H1 (cell line): ENCODE measurements around the gene DDX41. TPM values are rescaled to one million over a fixed set of nuclear protein-coding genes. Genes with fewer than 3 reads are reported as not detected.

ENCODE experiments used
- CTCF ChIA-PET: fragments of 300-600 bp; sonication (Branson Sonifier 250); formaldehyde crosslinking; loops from one replicate; lab custom pipeline; 2021; ENCODE audit not compliant: partially characterized antibody; lab: Charles Lee
- POLR2A ChIA-PET: fragments of 300-600 bp; sonication (Branson Sonifier 250); formaldehyde crosslinking; loops from one replicate; lab custom pipeline; 2021; ENCODE audit warnings: inconsistent platforms; ENCODE audit not compliant: partially characterized antibody; lab: Charles Lee
- DNase-seq, 2 experiments: peaks; one replicate each; pipeline versions ENCODE4 v3.0.0 to v3.0.0-alpha.2; 2010 to 2022; ENCODE audit warnings: low spot score in 2 of 2, low read depth in 1 of 2, mixed read lengths in 1 of 2
- FAIRE-seq: peaks from 2 replicates; lab custom pipeline; 2011; peaks lifted over from hg19 to GRCh38; lab: Jason Lieb, UNC
- H2AFZ ChIP-seq: 2 replicates; pipeline ENCODE4 v1.8.1; 2012; ENCODE audit warnings: low read length, inconsistent platforms
- H2AK5ac ChIP-seq: 2 replicates; pipeline ENCODE4 v1.6.1; 2013; ENCODE audit warnings: low read depth, low read length
- H2BK120ac ChIP-seq: replicated peaks from 2 replicates; pipeline ENCODE3; 2013; ENCODE audit warnings: low read depth, low read length, inconsistent platforms
- H2BK12ac ChIP-seq: 2 replicates; pipeline ENCODE4 v1.6.1; 2013; ENCODE audit warnings: low read depth, low read length
- H2BK15ac ChIP-seq: 2 replicates; pipeline ENCODE4 v1.6.1; 2013; ENCODE audit warnings: low read length
- H2BK20ac ChIP-seq: 2 replicates; pipeline ENCODE4 v1.6.1; 2013; ENCODE audit warnings: low read length
- H2BK5ac ChIP-seq: 2 replicates; pipeline ENCODE4 v1.6.1; 2013; ENCODE audit warnings: low read depth, low read length
- H3K14ac ChIP-seq: 2 replicates; pipeline ENCODE4 v1.6.1; 2013; ENCODE audit warnings: inconsistent platforms; ENCODE audit not compliant: insufficient read length
- H3K18ac ChIP-seq: 2 replicates; pipeline ENCODE4 v1.6.1; 2013; ENCODE audit warnings: low read length; ENCODE audit errors: extremely low read depth
- H3K23ac ChIP-seq: 2 replicates; pipeline ENCODE4 v1.6.1; 2013; ENCODE audit warnings: inconsistent platforms; ENCODE audit not compliant: insufficient read length
- H3K23me2 ChIP-seq: 2 replicates; pipeline ENCODE4 v1.6.1; 2013; ENCODE audit warnings: low read depth, low read length
- H3K27ac ChIP-seq: 2 replicates; pipeline ENCODE4 v1.6.1; 2011; ENCODE audit warnings: low read depth, low read length, inconsistent platforms
- H3K27me3 ChIP-seq, 4 experiments: replicated peaks in 1 of 4; 1 replicate in 1 of 4; 2 replicates in 3 of 4; pipeline versions ENCODE4 v1.6.1 to v1.8.1; 2011 to 2013; ENCODE audit warnings: low read length in 3 of 4, mild to moderate bottlenecking in 3 of 4, inconsistent platforms in 2 of 4, mixed read lengths in 2 of 4, moderate library complexity in 1 of 4; ENCODE audit not compliant: control insufficient read depth in 3 of 4, insufficient read depth in 3 of 4; ENCODE audit errors: extremely low read depth in 1 of 4
- H3K36me3 ChIP-seq, 4 experiments: 2 replicates each; pipeline versions ENCODE4 v1.6.1 to v1.8.1; 2011 to 2013; ENCODE audit warnings: mild to moderate bottlenecking in 4 of 4, low read length in 3 of 4, moderate library complexity in 2 of 4, control low read depth in 1 of 4, inconsistent platforms in 1 of 4; ENCODE audit not compliant: insufficient read depth in 4 of 4, control insufficient read depth in 2 of 4
- H3K4ac ChIP-seq: replicated peaks from 2 replicates; pipeline ENCODE3; 2013; ENCODE audit warnings: low read length, low read depth, mixed read lengths, inconsistent platforms; ENCODE audit not compliant: insufficient read length
- H3K4me1 ChIP-seq, 4 experiments: replicated peaks in 1 of 4; 1 replicate in 1 of 4; 2 replicates in 3 of 4; pipeline versions ENCODE4 v1.6.1 to v1.8.1; 2011 to 2013; ENCODE audit warnings: low read length in 3 of 4, inconsistent platforms in 2 of 4, mixed read lengths in 1 of 4; ENCODE audit not compliant: insufficient read depth in 4 of 4, control insufficient read depth in 3 of 4
- H3K4me2 ChIP-seq, 2 experiments: 2 replicates each; pipeline versions ENCODE4 v1.6.1 to v1.8.1; 2011 to 2013; ENCODE audit warnings: low read depth in 2 of 2, low read length in 2 of 2, control low read depth in 1 of 2, inconsistent platforms in 1 of 2, mild to moderate bottlenecking in 1 of 2; ENCODE audit not compliant: insufficient read depth in 1 of 2
- H3K4me3 ChIP-seq, 4 experiments: fragments of 200-600, 300-600 bp in 1 of 4; sonication (generic), shearing (Covaris generic), sonication (Bioruptor Twin) in 1 of 4; 2 replicates each; pipeline versions ENCODE4 v1.5.1 to v1.8.1; 2011 to 2016; ENCODE audit warnings: low read length in 4 of 4, low read depth in 3 of 4, control low read depth in 2 of 4, inconsistent platforms in 2 of 4, mild to moderate bottlenecking in 2 of 4, mixed read lengths in 1 of 4, moderate library complexity in 1 of 4; ENCODE audit not compliant: insufficient read depth in 2 of 4; ENCODE audit errors: extremely low read depth in 1 of 4
- H3K56ac ChIP-seq: replicated peaks from 2 replicates; pipeline ENCODE3; 2013; ENCODE audit warnings: low read depth, mild to moderate bottlenecking, mixed read lengths, low read length, inconsistent platforms; ENCODE audit not compliant: insufficient read length
- H3K79me1 ChIP-seq: 2 replicates; pipeline ENCODE4 v1.6.1; 2013; ENCODE audit warnings: low read depth, low read length, control low read depth
- H3K79me2 ChIP-seq, 2 experiments: 2 replicates each; pipeline versions ENCODE4 v1.6.1 to v1.8.1; 2012 to 2013; ENCODE audit warnings: low read length in 2 of 2, mild to moderate bottlenecking in 2 of 2, inconsistent platforms in 1 of 2; ENCODE audit not compliant: insufficient read depth in 2 of 2, control insufficient read depth in 1 of 2
- H3K9ac ChIP-seq, 4 experiments: replicated peaks in 1 of 4; 1 replicate in 1 of 4; 2 replicates in 3 of 4; pipeline versions ENCODE4 v1.6.1 to v1.8.1; 2011 to 2013; ENCODE audit warnings: low read depth in 3 of 4, low read length in 3 of 4, control low read depth in 2 of 4, mild to moderate bottlenecking in 2 of 4, moderate library complexity in 2 of 4, inconsistent platforms in 1 of 4; ENCODE audit errors: extremely low read depth in 1 of 4
- H3K9me3 ChIP-seq, 2 experiments: 2 replicates each; pipeline versions ENCODE4 v1.6.1 to v1.8.1; 2012 to 2013; ENCODE audit warnings: mild to moderate bottlenecking in 2 of 2, moderate library complexity in 2 of 2, control low read depth in 1 of 2, inconsistent platforms in 1 of 2, low read depth in 1 of 2, low read length in 1 of 2, mixed read lengths in 1 of 2; ENCODE audit not compliant: insufficient read depth in 2 of 2
- H4K20me1 ChIP-seq, 2 experiments: replicated peaks in 1 of 2; 2 replicates each; pipeline versions ENCODE3 to v1.8.1; 2011 to 2013; ENCODE audit warnings: inconsistent platforms in 2 of 2, low read length in 2 of 2, mild to moderate bottlenecking in 1 of 2; ENCODE audit not compliant: insufficient read depth in 2 of 2, control insufficient read depth in 1 of 2
- H4K5ac ChIP-seq: 2 replicates; pipeline ENCODE4 v1.6.1; 2013; ENCODE audit warnings: low read length, low read depth, mixed read lengths, inconsistent platforms; ENCODE audit not compliant: insufficient read length
- H4K8ac ChIP-seq: 2 replicates; pipeline ENCODE4 v1.8.0; 2013; ENCODE audit warnings: mild to moderate bottlenecking, moderate library complexity, low read length, inconsistent platforms; ENCODE audit not compliant: insufficient read depth; ENCODE audit errors: extremely low read depth
- H4K91ac ChIP-seq: replicated peaks from 2 replicates; pipeline ENCODE3; 2013; ENCODE audit warnings: low read length, mixed read lengths, inconsistent platforms; ENCODE audit not compliant: insufficient read length
- CBX8 ChIP-seq: fragments of 300-800, 300-1000 bp; sonication (generic); IDR thresholded peaks from 2 replicates; pipeline ENCODE4 v1.7.1; 2016; ENCODE audit warnings: low read depth, low read length, borderline replicate concordance
- EGR1 ChIP-seq: IDR thresholded peaks from 2 replicates; pipeline ENCODE4 v1.6.1; 2011; ENCODE audit warnings: low read depth, low read length, borderline replicate concordance
- EZH2 ChIP-seq: fragments of 200-600 bp; sonication (generic); IDR thresholded peaks from 2 replicates; pipeline ENCODE4 v1.7.1; 2012; ENCODE audit warnings: low read depth, mild to moderate bottlenecking, moderate library complexity, low read length, inconsistent platforms; ENCODE audit not compliant: severe bottlenecking
- GABPA ChIP-seq: IDR thresholded peaks from 2 replicates; pipeline ENCODE4 v1.6.1; 2011; ENCODE audit warnings: mild to moderate bottlenecking, low read length, moderate library complexity, borderline replicate concordance; ENCODE audit not compliant: insufficient read depth
- KDM5A ChIP-seq: fragments of 200-600 bp; IDR thresholded peaks from 2 replicates; pipeline ENCODE4 v1.7.1; 2012; ENCODE audit warnings: mild to moderate bottlenecking, low read length, inconsistent platforms, mixed read lengths
- NRF1 ChIP-seq: IDR thresholded peaks from 2 replicates; pipeline ENCODE4 v1.6.1; 2011; ENCODE audit warnings: mild to moderate bottlenecking, low read depth, low read length, improper control_type of control experiment
- RBBP5 ChIP-seq: IDR thresholded peaks from 2 replicates; pipeline ENCODE4 v1.7.1; 2012; ENCODE audit warnings: low read depth, mild to moderate bottlenecking, inconsistent platforms, low read length, moderate library complexity, borderline replicate concordance
- RFX5 ChIP-seq: IDR thresholded peaks from 2 replicates; pipeline ENCODE4 v1.6.1; 2011; ENCODE audit warnings: low read depth, low read length, improper control_type of control experiment, borderline replicate concordance
- SAP30 ChIP-seq: fragments of 300-600 bp; sonication (generic); IDR thresholded peaks from 2 replicates; pipeline ENCODE4 v1.7.1; 2012; ENCODE audit warnings: low read length, moderate library complexity, mild to moderate bottlenecking, inconsistent platforms; ENCODE audit not compliant: insufficient read depth, insufficient replicate concordance
- TAF1 ChIP-seq: IDR thresholded peaks from 2 replicates; pipeline ENCODE4 v1.6.1; 2011; ENCODE audit warnings: mild to moderate bottlenecking, low read depth, low read length
- TEAD4 ChIP-seq: IDR thresholded peaks from 2 replicates; pipeline ENCODE4 v1.6.1; 2012; ENCODE audit warnings: low read depth, low read length, inconsistent platforms, mixed read lengths
- WGBS, 2 experiments: shearing (Covaris generic) in 1 of 2; methylation state at CpG; one replicate each; pipeline versions ENCODE4 v1.1.6 to v1.1.7; 2013 to 2015; ENCODE audit warnings: low lambda C conversion rate in 2 of 2, mixed read lengths in 2 of 2, inconsistent platforms in 1 of 2, low coverage in 1 of 2, missing lambda C conversion rate in 1 of 2; ENCODE audit not compliant: insufficient replicate concordance in 2 of 2, insufficient coverage in 1 of 2, insufficient read length in 1 of 2; ENCODE audit errors: extremely low coverage in 1 of 2, missing lambda C conversion rate in 1 of 2; 5-methylcytosine and 5-hydroxymethylcytosine counted together
- polyA plus RNA-seq, 7 experiments: library from polyadenylated mRNA; depleted of rRNA in 3 of 7; stranded (reverse) in 5 of 7; unstranded in 2 of 7; fragments of >200 nt in 5 of 7; fragments of 200-250 nt in 2 of 7; gene quantifications; 1 replicate in 5 of 7; 2 replicates in 1 of 7; 4 replicates in 1 of 7; pipeline versions ENCODE4 v1.2.1 to v1.2.3, GENCODE V29; 2011 to 2013; ENCODE audit warnings: missing spikeins in 2 of 7, mixed read lengths in 2 of 7
- total RNA-seq: library from RNA; stranded (reverse); fragmentation: NEBNext Ultra II Directional; extraction: Animal tissue kit (Norgen Biotek cat#: 25700); gene quantifications from 2 replicates; pipeline ENCODE4 v1.2.1, GENCODE V29; 2021
- TF ChIP-seq, protein P1 (sequence below): IDR thresholded peaks from 2 replicates; pipeline ENCODE4 v1.6.1; 2011; ENCODE audit warnings: low read depth, mild to moderate bottlenecking, low read length; ENCODE audit not compliant: insufficient read depth
- TF ChIP-seq, protein P2 (sequence below): IDR thresholded peaks from 2 replicates; pipeline ENCODE4 v1.6.1; 2012; ENCODE audit warnings: inconsistent platforms

Gene DDX41
- total and polyA plus RNA-seq, 2 of the 8 experiments (the other 6 are each of a cell fraction or from before 2014, with no cell fraction given) = 102 to 135 TPM

- Histone ChIP-seq H3K56ac (no peak overlapping the region), H3K4me2 (no peak overlapping the region), H3K18ac (no peak overlapping the region), H3K27ac (no peak overlapping the region), H3K4me1 (0 out of 7 replicates have a peak, but pooled peaks cover 0 to 3% (median 0%) of the 10 kb centered on the region in 4 experiments), H3K36me3 (peaks cover 10 to 59% (median 29%) of the 10 kb centered on the region in 4 experiments; a peak in 7 of 8 replicates), H4K20me1 (peaks cover 3 to 26% of the 10 kb centered on the region in 2 experiments), H4K91ac (no peak overlapping the region), H3K4ac (no peak overlapping the region), H2BK5ac (no peak overlapping the region), H2BK12ac (no peak overlapping the region), H3K4me3 (no peak overlapping the region), H3K14ac (no peak overlapping the region), H3K23ac (no peak overlapping the region), H2AK5ac (no peak overlapping the region), H3K79me1 (peaks cover 21% of the 10 kb centered on the region), H3K79me2 (peaks cover 0 to 14% of the 10 kb centered on the region in 2 experiments; a peak in 2 of 4 replicates), H2BK20ac (no peak overlapping the region), H2AFZ (no peak overlapping the region), H3K9ac (no peak overlapping the region), H4K8ac (no peak overlapping the region), H3K23me2 (no peaks in the 10 kb centered on the region), H3K9me3 (no peaks in the 10 kb centered on the region), H3K27me3 (no peaks in the 10 kb centered on the region), H2BK15ac (no peak overlapping the region), H2BK120ac (no peak overlapping the region), H4K5ac (no peak overlapping the region)
- WGBS, 2 experiments = 94% methylated on average over 6 of the region's 10 CpGs; no CpG with 5 or more reads in 1 of the 2 experiments
- CTCF ChIA-PET = interaction anchor here (1.0 to 3.1 kb wide), 4 partner anchors 10 to 15 kb away, joined by 3 to 14 read pairs (median 4); no protein-coding TSS in a partner anchor
- POLR2A ChIA-PET = interaction anchor here (0.9 to 1.9 kb wide), 5 partner anchors 9 to 88 kb away, joined by 3 to 7 read pairs (median 3); partner anchors contain the start of gene PDLIM7
- no peak for FAIRE-seq
- DNase-seq = no peak
- no peak for TF ChIP-seq KDM5A
- TF ChIP-seq NRF1 = no peak
- TF ChIP-seq RFX5 = no peak
- no peak for TF ChIP-seq CBX8
- TF ChIP-seq GABPA = no peak
- no peak for TF ChIP-seq SAP30
- no peak for TF ChIP-seq TEAD4
- TF ChIP-seq, protein P1, sequence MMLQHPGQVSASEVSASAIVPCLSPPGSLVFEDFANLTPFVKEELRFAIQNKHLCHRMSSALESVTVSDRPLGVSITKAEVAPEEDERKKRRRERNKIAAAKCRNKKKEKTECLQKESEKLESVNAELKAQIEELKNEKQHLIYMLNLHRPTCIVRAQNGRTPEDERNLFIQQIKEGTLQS = no peak
- TF ChIP-seq EZH2 = no peak
- TF ChIP-seq, protein P2, sequence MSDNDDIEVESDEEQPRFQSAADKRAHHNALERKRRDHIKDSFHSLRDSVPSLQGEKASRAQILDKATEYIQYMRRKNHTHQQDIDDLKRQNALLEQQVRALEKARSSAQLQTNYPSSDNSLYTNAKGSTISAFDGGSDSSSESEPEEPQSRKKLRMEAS = no peak
- no peak for TF ChIP-seq RBBP5
- no peak for TF ChIP-seq EGR1
- TF ChIP-seq TAF1 = no peak
Measured at GRCh38 chr5:177536386-177536785, 19.6 kb upstream of the DDX41 start.
